PC-9 (cell line): Measurements from ENCODE around the gene ZFYVE9. TPM values are rescaled to one million over a fixed set of nuclear protein-coding genes. Genes with fewer than 3 reads are reported as not detected.

Source experiments
- BruUV-seq: library from RNA; stranded (reverse); fragments of 400-500 nt; replicated peaks from 2 replicates; lab custom pipeline; 2021; lab: Mats Ljungman, UMichigan
- CTCF ChIA-PET: fragments of 300-600 bp; sonication (Branson Sonifier 250); formaldehyde crosslinking; loops from one replicate; lab custom pipeline; 2022; ENCODE audit warnings: antibody characterized with exemption; lab: Charles Lee
- POLR2A ChIA-PET: fragments of 300-600 bp; sonication (Branson Sonifier 250); formaldehyde crosslinking; loops from one replicate; lab custom pipeline; 2022; ENCODE audit warnings: antibody characterized with exemption; ENCODE audit not compliant: unreplicated experiment; lab: Charles Lee
- DNase-seq, 2 experiments: peaks; one replicate each; pipeline versions ENCODE4 v3.0.0 to v3.0.0-alpha.2; 2015 to 2022; ENCODE audit warnings: mixed read lengths in 1 of 2
- H2AFZ ChIP-seq: fragments of 200-600 bp; sonication (generic); 2 replicates; pipeline ENCODE4 v1.8.1; 2017; ENCODE audit warnings: antibody characterized with exemption
- H3F3A ChIP-seq: fragments of 200-600 bp; sonication (generic); 2 replicates; pipeline ENCODE4 v1.8.1; 2017; ENCODE audit warnings: antibody characterized with exemption, mild to moderate bottlenecking, low read depth; ENCODE audit not compliant: insufficient read depth
- H3K27ac ChIP-seq: fragments of 200-600 bp; sonication (generic); 2 replicates; pipeline ENCODE4 v1.6.1; 2016; ENCODE audit warnings: mixed run types
- H3K27me3 ChIP-seq: fragments of 200-600 bp; sonication (generic); 2 replicates; pipeline ENCODE4 v1.6.1; 2016; ENCODE audit warnings: low read depth, mixed run types; ENCODE audit not compliant: insufficient read depth
- H3K36me3 ChIP-seq: fragments of 200-600 bp; sonication (generic); 2 replicates; pipeline ENCODE4 v1.6.1; 2016; ENCODE audit warnings: low read depth, mixed run types
- H3K4me1 ChIP-seq: fragments of 200-600 bp; sonication (generic); replicated peaks from 2 replicates; pipeline ENCODE4 v1.6.1; 2016; ENCODE audit warnings: mixed run types; ENCODE audit not compliant: insufficient read depth
- H3K4me2 ChIP-seq: fragments of 200-600 bp; sonication (generic); 2 replicates; pipeline ENCODE4 v1.6.1; 2017; ENCODE audit warnings: mixed run types
- H3K4me3 ChIP-seq: fragments of 200-600 bp; sonication (generic); 2 replicates; pipeline ENCODE4 v1.6.1; 2016; ENCODE audit warnings: mixed run types
- H3K79me2 ChIP-seq: fragments of 200-600 bp; sonication (generic); 2 replicates; pipeline ENCODE4 v1.6.1; 2017; ENCODE audit warnings: low read depth, mixed run types
- H3K9me2 ChIP-seq: fragments of 200-600 bp; sonication (generic); 2 replicates; pipeline ENCODE4 v1.8.1; 2017; ENCODE audit warnings: mild to moderate bottlenecking; ENCODE audit not compliant: insufficient read depth
- H3K9me3 ChIP-seq: fragments of 200-600 bp; sonication (generic); 2 replicates; pipeline ENCODE4 v1.8.1; 2016; ENCODE audit warnings: low read depth; ENCODE audit not compliant: insufficient read depth
- H4K20me1 ChIP-seq: fragments of 200-600 bp; sonication (generic); 2 replicates; pipeline ENCODE4 v1.8.1; 2017; ENCODE audit not compliant: insufficient read depth
- CTCF ChIP-seq: fragments of 200-600 bp; sonication (generic); conservative IDR thresholded peaks from 2 replicates; pipeline ENCODE4 v1.6.1; 2017; ENCODE audit warnings: mixed run types, antibody characterized with exemption, mild to moderate bottlenecking, moderate library complexity
- EZH2 ChIP-seq: fragments of 200-600 bp; sonication (generic); IDR thresholded peaks from 2 replicates; pipeline ENCODE4 v1.8.0; 2017; ENCODE audit warnings: antibody characterized with exemption, low read depth
- intact Hi-C: fragments of 100-400 bp; cut with micrococcal nuclease; formaldehyde crosslinking; loops from one replicate; pipeline ENCODE4 v1.10.0; 2022; ENCODE audit not compliant: unreplicated experiment
- total RNA-seq: library from RNA; stranded (reverse); gene quantifications from 2 replicates; pipeline ENCODE4 v1.2.3, GENCODE V29; 2021

The ZFYVE9 gene
- total RNA-seq, 1 experiment from 2014 or later, result 20.7 TPM

- ChIA-PET CTCF (no interaction called here), POLR2A (interaction anchor here (0.8 kb wide), 1 partner anchor 814 kb away, joined by 9 read pairs; no protein-coding TSS in a partner anchor)
- no peak for DNase-seq
Measured at GRCh38 chr1:52332411-52332810, 190.5 kb downstream of the ZFYVE9 start.

GRCh38 chr1:52334906-52335528 lies 193.1 kb downstream of the ZFYVE9 start:
- Histone ChIP-seq H3K36me3 (no peaks in the 10 kb centered on the region), H3K9me3 (no peaks in the 10 kb centered on the region; the same call in 1 of the 2 replicates), H3K4me1 (no peaks in the 10 kb centered on the region), H4K20me1 (no peaks in the 10 kb centered on the region), H3K9me2 (no peaks in the 10 kb centered on the region), H3K27me3 (no peaks in the 10 kb centered on the region), H3K4me2 (no peak overlapping the region), H3F3A (no peaks in the 10 kb centered on the region), H2AFZ (no peak overlapping the region), H3K4me3 (no peak overlapping the region), H3K27ac (no peak overlapping the region), H3K79me2 (no peaks in the 10 kb centered on the region)
- POLR2A ChIA-PET, result no interaction called here
- no peak for TF ChIP-seq CTCF
- no peak for TF ChIP-seq EZH2
- DNase-seq, result no peak
- no TSS peak for BruUV-seq
- CTCF ChIA-PET, result interaction anchor here (0.6 kb wide), 1 partner anchor 25 kb away, joined by 3 read pairs; no protein-coding TSS in a partner anchor
- intact Hi-C loops, result no loop called here

More at GRCh38 chr1:52332411-52332810, 190.5 kb downstream of the ZFYVE9 start:
- H3F3A ChIP-seq, result no peaks in the 10 kb centered on the region
- no peaks in the 10 kb centered on the region for H3K9me2 ChIP-seq
- no peak overlapping the region for H3K4me2 ChIP-seq
- intact Hi-C loops, result no loop called here
- H3K4me1 ChIP-seq, result no peaks in the 10 kb centered on the region
- no peak overlapping the region for H3K4me3 ChIP-seq
- TF ChIP-seq EZH2 (no peak), CTCF (no peak)
- no peaks in the 10 kb centered on the region for H3K27me3 ChIP-seq
- no peak overlapping the region for H3K27ac ChIP-seq
- H3K79me2 ChIP-seq, result no peaks in the 10 kb centered on the region
- no peaks in the 10 kb centered on the region for H4K20me1 ChIP-seq
- no peaks in the 10 kb centered on the region for H3K36me3 ChIP-seq
- no peaks in the 10 kb centered on the region; the same call in 1 of the 2 replicates for H3K9me3 ChIP-seq
- BruUV-seq, result no TSS peak
- H2AFZ ChIP-seq, result no peak overlapping the region

- no peaks in the 10 kb centered on the region for H4K20me1 ChIP-seq
- H3F3A ChIP-seq, result no peaks in the 10 kb centered on the region
- no peak overlapping the region for H3K27ac ChIP-seq
- no peaks in the 10 kb centered on the region for H3K27me3 ChIP-seq
- no peaks in the 10 kb centered on the region for H3K79me2 ChIP-seq
- no peak overlapping the region for H2AFZ ChIP-seq
- H3K4me3 ChIP-seq, result no peak overlapping the region
- CTCF ChIA-PET, result no interaction called here
- no peak overlapping the region for H3K4me2 ChIP-seq
- no peak for TF ChIP-seq EZH2
- no peak for TF ChIP-seq CTCF
- POLR2A ChIA-PET, result interaction anchor here (0.7 kb wide), 1 partner anchor 14 kb away, joined by 3 read pairs; no protein-coding TSS in a partner anchor
- no TSS peak for BruUV-seq
- no peak for DNase-seq
- H3K9me3 ChIP-seq, result no peaks in the 10 kb centered on the region; the same call in 1 of the 2 replicates
- H3K36me3 ChIP-seq, result no peaks in the 10 kb centered on the region
- intact Hi-C loops, result no loop called here
- no peaks in the 10 kb centered on the region for H3K4me1 ChIP-seq
- H3K9me2 ChIP-seq, result no peaks in the 10 kb centered on the region
Measured at GRCh38 chr1:52337439-52337838, 195.6 kb downstream of the ZFYVE9 start.
